Activated CD8-positive, alpha-beta memory T cell treated with anti-CD3 and anti-CD28 coated beads, Interleukin-2, amount 50 U/mL, for 24 hours (primary cell): ENCODE measurements around the gene PRR5.
"Not testable (repeated sequence)": the region's sequence is repeated elsewhere in the genome, so short reads cannot be mapped to it uniquely, and the experiment has no call there.

ENCODE experiments used
- DNase-seq: peaks from one replicate; pipeline ENCODE4 v3.0.0-alpha.2; 2020; ENCODE audit errors: extremely low read depth

The PRR5 gene

DNA sequence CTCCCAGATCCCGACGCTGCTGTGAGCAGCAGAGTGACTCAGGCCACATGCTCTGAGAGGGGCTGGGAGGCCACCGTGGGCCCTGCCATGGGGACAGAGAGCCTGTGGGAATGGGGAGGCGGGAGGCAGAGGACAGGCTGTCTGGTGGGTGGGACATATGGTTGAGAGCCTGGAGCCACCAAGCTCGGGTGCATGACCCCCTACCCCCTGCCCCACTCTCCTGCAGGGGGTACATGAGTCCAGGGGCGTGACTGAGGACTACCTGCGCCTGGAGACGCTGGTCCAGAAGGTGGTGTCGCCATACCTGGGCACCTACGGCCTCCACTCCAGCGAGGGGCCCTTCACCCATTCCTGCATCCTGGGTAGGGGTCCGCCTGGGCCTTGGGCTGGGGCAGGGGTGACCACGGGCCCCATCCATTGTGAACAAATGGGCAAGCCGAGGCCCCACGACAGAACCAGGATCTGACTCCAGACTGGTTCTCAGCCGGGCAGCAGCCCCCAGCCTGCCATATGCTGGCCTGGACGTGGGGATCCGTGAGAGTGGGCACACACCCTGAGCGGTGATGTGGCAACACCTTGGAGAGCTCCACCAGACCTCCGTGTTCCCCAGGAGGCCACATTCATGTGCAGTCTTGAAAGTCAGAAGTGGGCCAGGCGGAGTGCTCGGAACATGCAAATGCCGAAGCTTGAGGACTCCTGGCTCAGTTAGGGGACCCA, 33.0 kb downstream of the PRR5 start:
- no peak for DNase-seq

DNA sequence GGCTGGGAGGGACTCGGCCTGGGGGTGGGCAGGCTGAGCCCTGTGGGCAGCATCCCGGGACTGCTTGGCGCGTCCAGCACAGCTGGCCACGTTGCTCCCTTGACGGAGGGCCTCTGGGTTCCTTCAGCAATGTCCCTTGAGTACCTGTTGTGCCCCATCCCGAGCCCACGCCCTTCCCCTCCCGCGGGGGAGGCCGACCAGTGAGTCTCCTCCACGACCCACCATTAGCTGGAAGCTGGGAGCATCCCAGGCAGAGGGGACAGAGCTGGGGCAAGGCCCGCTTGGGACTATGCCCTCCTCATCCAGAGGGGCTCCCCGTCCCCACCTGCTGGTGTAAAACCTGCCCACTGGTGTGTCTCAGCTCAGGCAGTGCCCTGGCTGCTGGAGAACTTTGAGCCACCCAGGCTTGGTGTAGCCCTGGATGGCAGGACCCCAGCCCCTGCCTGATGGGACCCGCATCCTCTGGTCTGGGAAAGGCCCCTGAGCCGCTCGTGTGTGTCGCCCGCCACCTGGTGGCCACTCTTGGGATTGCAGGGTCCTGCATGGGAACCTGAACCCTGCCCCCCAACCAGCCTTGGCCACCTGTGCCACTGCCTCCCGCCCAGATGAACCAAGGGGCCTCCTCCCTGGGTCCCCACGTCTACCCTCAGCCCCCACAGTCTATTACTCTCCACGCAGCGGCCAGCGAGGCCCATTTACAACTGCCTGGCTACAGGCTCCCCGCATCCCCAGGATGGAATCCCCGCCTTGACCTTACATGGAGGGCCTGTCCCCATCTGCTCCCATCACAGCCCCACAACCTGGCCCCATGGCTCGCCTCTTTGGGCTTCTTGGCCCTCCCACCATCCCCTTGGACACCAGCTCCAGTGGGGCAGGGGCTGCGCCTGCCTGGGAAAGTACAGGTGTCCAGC, 33.8 kb downstream of the PRR5 start:
- peak; percentile 68 for DNase-seq

DNA sequence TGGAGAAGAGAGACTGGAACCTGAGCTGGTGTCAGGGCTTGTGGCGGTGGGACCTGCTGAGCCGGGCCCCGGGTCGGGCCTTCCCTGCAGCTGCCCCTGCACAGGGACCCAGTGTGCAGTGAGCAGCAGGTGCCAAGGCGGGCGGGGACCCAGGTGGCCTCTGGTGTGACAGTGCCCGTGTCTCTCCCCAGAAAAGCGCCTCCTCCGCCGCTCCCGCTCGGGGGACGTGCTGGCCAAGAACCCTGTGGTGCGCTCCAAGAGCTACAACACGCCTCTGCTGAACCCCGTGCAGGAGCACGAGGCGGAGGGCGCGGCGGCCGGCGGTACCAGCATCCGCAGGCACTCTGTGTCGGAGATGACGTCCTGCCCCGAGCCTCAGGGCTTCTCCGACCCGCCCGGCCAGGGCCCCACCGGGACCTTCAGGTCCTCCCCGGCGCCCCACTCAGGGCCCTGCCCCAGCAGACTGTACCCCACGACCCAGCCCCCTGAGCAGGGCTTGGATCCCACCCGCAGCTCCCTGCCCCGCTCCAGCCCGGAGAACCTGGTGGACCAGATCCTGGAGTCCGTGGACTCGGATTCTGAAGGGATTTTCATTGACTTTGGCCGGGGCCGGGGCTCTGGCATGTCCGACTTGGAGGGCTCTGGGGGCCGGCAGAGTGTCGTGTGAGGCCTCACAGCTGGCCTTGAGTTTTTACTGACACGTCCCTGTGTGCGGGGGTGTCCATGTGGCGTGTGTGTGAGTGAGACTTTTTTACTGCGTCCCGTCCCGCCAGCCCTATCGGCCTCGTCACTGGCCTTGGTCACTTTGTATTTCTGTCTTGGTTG, 34.8 kb downstream of the PRR5 start:
- no peak for DNase-seq

DNA sequence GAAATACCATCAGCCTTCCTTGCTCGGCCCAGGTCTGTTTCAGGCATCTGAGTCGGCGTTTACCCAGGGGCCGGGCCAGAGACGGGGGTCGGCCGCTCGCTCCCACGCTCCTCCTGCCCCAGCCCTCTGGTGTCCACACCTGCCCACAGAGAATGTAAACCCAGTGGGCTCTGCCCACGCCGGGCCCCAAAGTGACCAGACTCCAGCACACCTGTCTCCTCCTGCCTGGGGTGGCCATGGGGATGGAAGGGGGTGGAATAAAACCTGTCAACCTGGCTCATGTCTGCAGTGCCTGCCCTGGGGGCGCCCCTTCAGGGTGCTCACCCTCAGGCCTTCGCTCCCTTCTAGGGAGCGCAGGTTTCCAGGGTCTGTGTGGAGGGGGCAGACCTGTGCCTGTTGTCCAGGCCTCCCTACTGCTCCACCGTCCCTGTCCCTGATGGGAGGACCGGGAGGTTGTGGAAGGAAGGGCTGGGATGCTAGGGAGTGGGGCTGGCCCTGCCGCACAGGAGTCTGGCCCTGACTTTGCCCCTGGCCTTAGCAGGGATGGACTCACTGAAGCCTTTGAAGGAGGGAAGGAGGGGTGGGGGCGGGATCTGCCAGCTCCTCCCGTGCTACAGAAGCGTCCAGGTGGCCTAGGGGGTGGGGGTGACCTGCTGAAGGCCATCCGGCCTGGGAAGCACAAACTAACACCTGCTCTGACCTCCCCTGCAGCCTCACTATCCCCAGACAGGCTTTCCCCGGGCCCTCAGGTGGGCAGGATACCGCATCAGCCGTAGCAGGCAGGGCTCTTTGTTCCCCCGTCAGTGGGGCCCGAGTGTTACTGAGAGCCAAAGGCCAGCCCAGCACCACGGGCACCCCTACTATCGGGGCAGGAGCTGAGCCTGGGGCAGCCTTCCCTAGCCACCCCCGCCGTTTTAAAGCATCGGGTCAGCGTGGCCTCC, 35.7 kb downstream of the PRR5 start:
- no peak for DNase-seq

DNA sequence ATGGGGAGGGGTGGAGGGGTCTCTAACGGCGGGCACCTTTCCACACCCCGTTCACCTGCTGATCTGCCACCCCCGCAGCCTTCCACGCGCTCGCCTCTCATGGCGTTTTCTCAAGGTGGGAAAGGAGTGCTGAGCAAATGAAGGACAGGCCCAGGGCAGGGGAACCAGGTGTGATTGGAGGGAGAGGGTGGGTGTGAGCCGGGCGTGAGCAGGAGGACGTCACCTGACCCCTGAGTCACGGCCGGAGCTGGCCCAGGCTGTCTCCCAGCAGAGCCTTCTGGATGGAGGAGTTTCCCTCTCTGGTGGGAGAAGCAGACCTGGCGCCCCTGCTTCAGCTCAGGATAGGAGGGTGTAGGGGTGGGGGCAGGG, 36.3 kb downstream of the PRR5 start:
- DNase-seq, result no peak

DNA sequence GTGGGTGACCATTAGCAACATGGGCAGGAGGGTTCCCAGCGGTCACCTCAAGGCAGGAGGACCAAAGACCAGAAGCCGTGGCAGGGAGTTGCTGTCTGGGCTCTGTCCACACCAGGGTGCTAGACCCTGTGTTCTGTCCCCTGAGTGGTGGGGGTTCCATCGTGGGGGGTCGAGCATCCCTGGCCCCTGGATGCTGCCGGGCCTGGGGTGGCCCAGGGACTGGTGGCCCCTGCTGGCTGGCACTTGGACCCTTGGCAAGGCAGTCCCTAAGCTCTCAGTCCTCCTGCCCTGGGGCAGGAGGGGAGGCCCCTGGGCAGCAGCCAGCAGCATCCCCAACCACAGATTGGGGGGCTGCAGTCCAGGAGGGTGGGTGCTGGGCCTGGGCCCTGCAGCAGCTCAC, 37.0 kb downstream of the PRR5 start:
- DNase-seq, result no peak

DNA sequence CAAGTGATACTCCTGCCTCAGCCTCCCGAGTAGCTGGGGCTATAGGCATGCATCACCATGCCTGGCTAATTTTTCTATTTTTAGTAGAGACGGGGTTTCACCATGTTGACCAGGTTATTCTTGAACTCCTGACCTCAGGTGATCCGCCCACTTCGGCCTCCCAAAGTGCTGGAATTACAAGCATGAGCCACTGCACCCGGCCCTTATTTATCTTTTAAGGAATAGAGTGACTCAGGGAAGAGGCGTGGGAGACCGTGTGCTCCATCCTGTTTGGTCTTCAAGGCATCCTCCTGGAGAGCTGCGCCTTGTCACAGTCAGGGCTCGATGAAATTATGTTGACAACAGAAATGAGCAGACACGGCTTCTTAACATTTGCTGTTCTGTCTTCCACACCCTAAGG, 37.7 kb downstream of the PRR5 start:
- not testable (repeated sequence) for DNase-seq

DNA sequence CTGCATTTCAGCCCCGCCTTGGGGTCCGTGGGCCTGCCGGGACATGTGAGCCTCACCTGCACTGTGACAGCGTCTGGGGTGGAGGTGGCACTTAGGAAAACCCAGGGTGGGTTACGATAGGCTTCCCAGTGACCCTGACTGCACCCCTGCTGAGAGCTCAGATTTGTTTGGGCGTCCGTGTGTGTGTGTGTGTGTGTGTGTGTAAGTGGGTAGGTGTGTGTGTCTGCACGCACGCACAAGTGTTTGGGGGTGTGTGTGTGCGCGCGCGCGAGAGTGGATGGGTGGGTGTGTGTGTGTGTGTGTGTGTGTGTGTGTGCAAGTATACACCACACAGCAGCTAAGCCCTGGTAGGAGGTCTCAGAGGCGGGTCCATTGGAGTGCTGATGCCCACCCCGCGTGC, 38.3 kb downstream of the PRR5 start:
- DNase-seq, result no peak

DNA sequence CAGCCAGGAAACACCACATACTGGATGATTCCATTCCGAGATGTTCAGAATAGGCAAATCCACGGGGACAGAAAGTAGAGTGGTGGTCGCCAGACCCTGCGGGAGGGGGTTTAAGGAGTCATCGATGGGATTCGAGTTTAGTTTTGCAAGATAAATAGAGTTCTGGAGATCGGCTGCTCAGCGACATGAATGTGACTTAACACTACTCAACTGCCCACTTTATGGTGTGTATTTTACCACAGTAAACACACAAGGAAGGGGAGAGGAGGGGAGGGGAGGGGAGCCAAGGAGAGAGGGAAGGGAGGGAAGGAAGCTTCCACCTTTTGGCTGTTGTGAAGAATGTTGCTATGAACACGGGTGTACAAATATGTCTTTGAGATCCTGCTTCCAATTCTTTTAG, 39.9 kb downstream of the PRR5 start:
- DNase-seq, result no peak

DNA sequence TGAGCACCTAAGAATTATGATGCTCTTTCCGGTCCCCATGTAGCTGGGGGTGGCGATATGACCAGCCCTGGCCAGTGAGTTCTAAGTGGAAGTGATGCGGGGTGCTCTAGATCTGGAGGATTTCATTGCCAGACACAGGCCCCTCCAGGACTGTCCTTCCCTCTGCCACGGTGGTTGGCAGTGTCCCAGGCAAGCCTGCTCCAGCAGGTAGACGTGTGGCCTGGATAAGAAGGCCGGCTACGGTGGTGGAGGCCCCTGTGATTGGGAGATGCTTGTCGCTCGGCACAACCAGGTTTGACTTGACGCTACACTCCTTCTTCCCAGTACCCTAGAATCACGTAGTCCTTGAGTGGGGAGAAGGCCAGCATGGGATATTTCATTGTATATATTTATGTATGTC, 41.2 kb downstream of the PRR5 start:
- no peak for DNase-seq

DNA sequence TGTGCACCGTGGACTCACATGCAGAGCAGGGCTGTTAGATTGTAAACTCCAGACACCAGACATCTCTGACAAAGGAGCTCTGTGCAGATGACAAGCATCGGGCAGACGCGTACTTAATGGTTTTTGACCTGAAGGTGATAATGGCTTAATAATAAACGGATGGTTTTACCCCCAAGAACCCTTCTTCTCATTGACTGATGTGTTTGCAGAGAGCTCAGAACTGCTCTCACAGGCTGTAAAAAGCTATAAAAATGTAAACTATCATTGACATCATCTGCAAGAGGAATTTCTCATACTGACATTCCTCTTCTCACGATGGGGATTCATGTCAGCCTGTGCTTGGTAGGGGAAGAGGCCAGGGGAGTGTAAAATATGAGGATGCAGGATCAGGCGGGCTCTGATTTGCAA, 41.8 kb downstream of the PRR5 start:
- no peak for DNase-seq

DNA sequence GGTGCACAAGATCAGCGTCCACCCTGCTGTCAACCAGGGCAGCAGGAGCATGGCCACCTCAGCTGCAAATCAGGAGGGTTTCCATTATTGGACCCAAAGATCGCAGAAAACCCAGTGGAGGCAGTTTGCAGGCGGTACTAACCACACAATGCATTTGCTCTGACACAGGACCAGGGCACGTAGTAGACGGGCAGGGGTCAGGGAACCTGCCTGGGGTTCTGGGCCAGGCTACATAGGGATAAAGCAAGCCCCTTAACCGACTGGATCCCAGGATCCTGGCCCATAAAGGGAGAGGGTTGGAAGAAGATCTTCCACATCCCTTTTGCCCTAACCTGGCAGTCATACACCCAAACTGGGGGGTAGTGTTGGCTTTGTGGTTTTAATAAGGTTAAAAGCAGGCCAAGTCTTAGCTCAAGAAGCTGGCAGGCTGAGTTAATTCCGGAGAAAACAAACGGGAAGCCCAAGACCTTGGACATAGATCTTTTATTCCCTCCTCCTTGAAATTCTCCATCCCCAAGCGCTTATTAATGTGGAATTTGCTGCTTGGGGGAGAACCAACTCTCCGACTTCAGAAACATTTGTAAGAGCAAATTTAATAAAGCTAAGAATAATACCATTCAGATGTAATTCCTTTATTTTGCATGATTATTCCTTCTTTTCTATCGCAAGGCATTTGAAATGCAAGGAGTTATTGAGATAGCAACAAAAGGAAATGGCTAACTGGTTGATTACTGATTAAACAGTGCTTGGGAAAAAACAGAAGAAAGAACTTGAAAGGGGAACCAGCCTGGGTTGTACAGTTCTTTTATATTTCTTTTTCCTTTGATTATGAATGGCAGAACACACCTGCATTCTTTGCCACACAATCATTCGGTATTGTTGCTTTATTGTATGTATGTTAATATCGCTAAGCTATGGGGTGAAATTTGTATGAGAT, 44.1 kb downstream of the PRR5 start:
- DNase-seq, result no peak

DNA sequence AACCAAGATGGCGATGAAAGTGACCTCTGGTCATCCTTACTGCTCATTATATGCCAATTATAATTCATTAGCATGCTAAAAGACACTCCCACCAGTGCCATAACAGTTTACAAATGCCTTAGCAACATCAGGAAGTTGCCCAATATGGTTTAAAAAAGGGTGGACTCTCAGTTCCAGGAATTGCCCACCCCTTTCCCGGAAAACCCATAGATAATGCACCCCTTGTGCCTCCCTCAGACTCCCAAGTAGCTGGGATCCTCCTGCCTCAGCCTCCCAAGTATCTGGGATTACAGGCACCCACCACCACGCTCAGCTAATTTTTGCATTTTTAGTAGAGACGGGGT, 45.8 kb downstream of the PRR5 start:
- not testable (repeated sequence) for DNase-seq

DNA sequence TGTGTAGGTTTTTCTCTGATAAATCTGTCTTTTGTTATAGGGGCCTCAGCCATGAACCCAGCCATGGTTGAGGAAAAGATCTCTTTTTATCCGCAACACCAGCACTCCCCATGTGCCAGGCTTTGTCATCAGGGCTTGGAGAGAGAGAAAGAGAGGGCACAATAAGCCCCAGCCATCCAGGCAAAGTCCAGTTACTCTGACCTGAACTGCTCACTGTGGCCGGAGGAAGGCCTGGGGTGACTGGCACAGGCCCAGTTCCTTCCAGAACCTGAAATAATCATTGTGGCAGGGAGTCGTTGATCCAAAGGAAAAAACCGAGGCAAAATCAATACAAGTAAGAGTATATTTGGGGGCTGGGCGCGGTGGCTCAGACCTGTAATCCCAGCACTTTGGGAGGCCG, 46.5 kb downstream of the PRR5 start:
- no peak for DNase-seq

DNA sequence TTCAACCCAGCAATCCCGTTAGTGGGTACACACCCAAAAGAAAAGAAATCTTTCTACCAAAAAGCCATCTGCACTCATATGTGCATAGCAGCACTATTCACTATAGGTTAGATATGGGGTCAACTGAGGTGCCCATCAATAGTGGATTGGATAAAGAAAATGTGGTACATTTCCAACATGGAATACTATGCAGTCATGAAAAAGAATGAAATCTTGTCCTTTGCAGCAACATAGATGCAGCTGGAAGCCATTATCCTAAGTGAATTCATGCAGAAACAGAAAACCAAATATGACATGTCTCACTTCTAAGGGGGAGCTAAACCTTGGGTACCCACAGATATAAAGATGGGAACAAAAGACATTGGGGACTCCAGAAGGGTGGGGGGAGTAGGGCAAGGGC, 48.5 kb downstream of the PRR5 start:
- DNase-seq, result no peak

DNA sequence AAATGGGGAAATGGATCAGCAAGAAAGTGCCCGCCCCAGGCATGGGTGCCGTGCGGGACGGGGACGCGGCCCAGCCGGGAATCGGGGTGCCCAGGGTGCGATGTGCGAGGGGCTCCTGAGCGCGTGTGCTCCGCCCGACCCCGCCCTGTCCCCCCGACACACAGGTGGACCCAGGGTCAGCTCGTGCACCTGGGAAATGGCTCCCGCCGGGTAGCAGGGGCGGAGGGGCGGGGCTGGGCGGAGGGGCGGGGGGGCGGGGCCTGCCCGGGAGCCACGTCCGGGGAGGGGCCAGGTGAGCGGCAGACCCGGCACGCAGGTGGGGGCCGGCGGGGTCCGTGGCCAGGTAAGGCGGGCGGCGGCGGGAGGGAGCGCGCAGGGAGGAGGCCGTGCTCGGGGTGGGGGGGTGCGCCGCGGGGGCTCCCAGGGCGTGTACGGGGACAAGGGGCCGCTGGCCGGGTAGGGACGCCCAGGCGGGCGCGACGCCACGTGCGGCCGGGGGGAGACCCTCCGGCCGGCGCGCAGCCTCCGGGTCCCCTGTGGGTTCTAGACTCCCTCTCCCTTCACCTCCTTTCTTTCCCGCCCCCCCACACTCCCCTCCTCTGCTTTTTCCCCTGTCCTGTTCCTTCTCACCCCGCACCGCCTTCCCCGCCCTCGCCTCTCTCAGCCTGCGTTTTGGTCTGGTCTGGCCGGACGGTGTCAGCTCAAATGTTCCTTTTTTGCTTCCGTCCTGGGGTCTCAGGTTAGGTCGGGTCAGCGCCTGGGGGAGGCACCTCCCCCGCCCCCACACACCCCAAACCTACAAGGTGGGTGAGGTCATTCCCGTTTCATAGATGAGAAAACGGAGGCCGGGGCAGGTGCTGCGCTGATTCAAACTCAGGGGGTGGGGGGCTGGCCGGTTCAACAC, 50.5 kb downstream of the PRR5 start, which contains the start of gene ARHGAP8:
ARHGAP8 (plus strand) TSS at position 291 of the 904 bp plus-strand sequence. CDS start 33,953 bp downstream, outside the sequence.
- no peak for DNase-seq

DNA sequence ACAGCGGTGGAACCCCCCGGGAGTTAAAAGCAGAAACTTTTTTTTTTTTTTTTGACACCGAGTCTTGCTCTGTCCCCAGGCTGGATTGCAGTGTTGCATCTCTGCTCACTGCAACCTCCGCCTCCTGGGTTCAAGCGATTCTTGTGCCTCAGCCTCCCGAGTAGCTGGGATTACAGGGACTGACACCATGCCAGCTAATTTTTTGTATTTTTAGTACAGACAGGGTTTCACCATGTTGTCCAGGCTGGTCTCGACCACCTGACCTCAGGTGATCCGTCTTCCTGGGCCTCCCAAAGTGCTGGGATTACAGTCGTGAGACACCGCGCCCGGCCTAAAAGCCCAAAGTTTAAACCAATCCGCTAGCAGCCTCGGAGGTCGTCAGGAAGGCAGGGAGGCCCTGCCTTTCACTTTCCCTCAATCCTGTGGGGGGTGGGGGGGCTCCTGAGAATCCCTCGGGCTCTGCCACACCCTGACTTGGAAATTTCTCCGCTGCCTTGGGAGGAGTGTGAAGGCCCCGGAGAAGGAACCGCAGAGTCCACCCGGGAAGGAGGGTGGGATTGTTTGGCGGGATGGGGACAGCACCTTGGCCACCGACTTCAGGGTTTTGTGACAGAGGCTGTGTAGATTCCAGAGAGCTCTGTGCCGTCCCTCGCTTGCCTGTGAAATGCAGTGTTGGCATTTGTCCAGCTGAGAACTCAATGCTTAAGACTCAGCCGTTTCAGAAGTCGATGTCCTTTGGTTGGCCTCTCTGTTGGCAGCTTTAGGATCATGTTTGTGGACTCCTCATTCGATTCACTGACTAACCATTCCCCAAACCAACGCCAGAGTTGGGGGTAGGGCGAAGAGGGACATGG, 51.4 kb downstream of the PRR5 start:
- DNase-seq, result no peak

DNA sequence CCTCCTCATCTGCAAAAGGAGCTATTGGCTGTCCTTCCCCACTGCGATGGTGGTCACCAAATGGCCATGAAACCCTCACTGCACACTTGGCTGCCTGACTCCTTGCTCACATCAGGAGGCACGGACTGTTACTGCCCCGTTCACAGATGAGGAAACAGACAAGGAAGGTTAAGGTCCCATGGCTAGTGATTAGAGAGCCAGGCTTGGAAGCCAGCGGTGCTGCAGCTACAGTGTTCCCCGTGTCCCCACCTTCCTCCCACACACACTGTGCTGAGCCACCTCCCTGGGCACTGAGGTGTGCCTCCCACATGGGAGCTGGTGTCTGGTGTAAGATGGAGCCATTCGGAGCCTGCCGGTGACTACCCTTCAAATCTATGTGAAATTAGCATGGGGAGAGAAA, 53.0 kb downstream of the PRR5 start:
- DNase-seq, result no peak
